Measurements from ENCODE around the gene RCAN1.
A peak's percentile ranks its signal among the peaks of the same experiment; 100 is the strongest.

The RCAN1 gene

GRCh38 chr21:34545079-34545884 is 69.6 kb downstream of the RCAN1 start:
- POLR2A ChIA-PET = no interaction called here
- no peaks in the 10 kb centered on the region for H3K9me3 ChIP-seq (ENCODE audit: control insufficient read depth, insufficient read depth, low read depth, low read length)
- no peaks in the 10 kb centered on the region for H3K4me1 ChIP-seq (ENCODE audit: control insufficient read depth, insufficient read depth, low read length)
- H3K27ac ChIP-seq (ENCODE audit: extremely low read depth, low read depth, low read length) = no peak overlapping the region
- no peak for TF ChIP-seq KLF10 (tag by site-specific recombination; IDR thresholded peaks at IDR 0.05)
- peak; percentile 73 for TF ChIP-seq ZIC2 (tag by site-specific recombination; IDR thresholded peaks at IDR 0.05)
- CTCF ChIA-PET = interaction anchor here (0.7 to 3.5 kb wide), 3 partner anchors 14 to 35 kb away, joined by 3 to 38 read pairs (median 3); partner anchors contain the start of gene KCNE1
- no peaks in the 10 kb centered on the region for H3K36me3 ChIP-seq (ENCODE audit: control insufficient read depth in 2 of 2, insufficient read depth in 1 of 2, low read length in 2 of 2)
- no peak overlapping the region for H3K4me3 ChIP-seq (ENCODE audit: low read depth, low read length)

- Histone ChIP-seq H3K4me1 (ENCODE audit: control insufficient read depth, insufficient read depth, low read length) (no peaks in the 10 kb centered on the region), H3K4me3 (ENCODE audit: low read depth, low read length) (no peak overlapping the region), H3K27ac (ENCODE audit: extremely low read depth, low read depth, low read length) (no peak overlapping the region), H3K9me3 (ENCODE audit: control insufficient read depth, insufficient read depth, low read depth, low read length) (no peaks in the 10 kb centered on the region), H3K36me3 (ENCODE audit: control insufficient read depth in 2 of 2, insufficient read depth in 1 of 2, low read length in 2 of 2) (no peaks in the 10 kb centered on the region)
- ChIA-PET CTCF (interaction anchor here (0.6 to 3.5 kb wide), 20 partner anchors 9 to 1295 kb away, joined by 3 to 38 read pairs (median 4); partner anchors contain the start of gene KCNE1), POLR2A (no interaction called here)
- TF ChIP-seq ZNF701 (tag by site-specific recombination; IDR thresholded peaks at IDR 0.05) (no peak), OSR2 (tag by site-specific recombination; IDR thresholded peaks at IDR 0.05) (peak; percentile 79), ZNF394 (tag by site-specific recombination; IDR thresholded peaks at IDR 0.05; ENCODE audit: borderline replicate concordance) (no peak), EGR2 (tag by site-specific recombination; IDR thresholded peaks at IDR 0.05; ENCODE audit: low read depth) (no peak), KLF1 (tag by site-specific recombination; IDR thresholded peaks at IDR 0.05) (no peak), ZNF433 (tag by site-specific recombination; IDR thresholded peaks at IDR 0.05; ENCODE audit: low read depth) (no peak), ZNF837 (tag by site-specific recombination; IDR thresholded peaks at IDR 0.05) (no peak), YY1 (tag by site-specific recombination; IDR thresholded peaks at IDR 0.05) (no peak), ZFP3 (tag by site-specific recombination; IDR thresholded peaks at IDR 0.05; ENCODE audit: low read depth) (no peak), ZNF248 (tag by site-specific recombination; IDR thresholded peaks at IDR 0.05) (0 out of 2 replicates have a peak, but pooled peaks have one; percentile 63), SETDB1 (IDR thresholded peaks at IDR 0.05; ENCODE audit: insufficient read length, low read length) (peak; percentile 42), MEIS1 (CRISPR knock-in tag; IDR thresholded peaks at IDR 0.05; ENCODE audit: borderline replicate concordance) (no peak), ZNF19 (tag by site-specific recombination; IDR thresholded peaks at IDR 0.05; ENCODE audit: low read depth) (no peak), ZNF560 (tag by site-specific recombination; IDR thresholded peaks at IDR 0.05; ENCODE audit: borderline replicate concordance) (no peak), ZNF132 (tag by site-specific recombination; IDR thresholded peaks at IDR 0.05; ENCODE audit: borderline replicate concordance) (no peak; the same call in 1 of the 2 replicates), GLI2 (tag by site-specific recombination; IDR thresholded peaks at IDR 0.05; ENCODE audit: borderline replicate concordance, low read depth) (no peak; the same call in 1 of the 2 replicates), GFI1B (tag by site-specific recombination; IDR thresholded peaks at IDR 0.05) (no peak), GLI4 (tag by site-specific recombination; IDR thresholded peaks at IDR 0.05) (no peak), ZNF544 (tag by site-specific recombination; IDR thresholded peaks at IDR 0.05) (peak; percentile 99), ZNF624 (tag by site-specific recombination; IDR thresholded peaks at IDR 0.05) (peak; percentile 90), SP2 (tag by site-specific recombination; IDR thresholded peaks at IDR 0.05) (no peak), RBAK (tag by site-specific recombination; IDR thresholded peaks at IDR 0.05) (no peak), ZBTB17 (tag by site-specific recombination; IDR thresholded peaks at IDR 0.05) (no peak), ZNF221 (tag by site-specific recombination; IDR thresholded peaks at IDR 0.05; ENCODE audit: borderline replicate concordance) (peak; percentile 68; the same call in 1 of the 2 replicates), ZNF23 (tag by site-specific recombination; IDR thresholded peaks at IDR 0.05; ENCODE audit: borderline replicate concordance) (no peak), ZNF791 (tag by site-specific recombination; IDR thresholded peaks at IDR 0.05) (no peak), HOXD13 (CRISPR knock-in tag; IDR thresholded peaks at IDR 0.05; ENCODE audit: borderline replicate concordance) (no peak), ZNF600 (tag by site-specific recombination; IDR thresholded peaks at IDR 0.05) (no peak), ZNF350 (tag by site-specific recombination; IDR thresholded peaks at IDR 0.05) (peak; percentile 96), ZNF530 (tag by site-specific recombination; IDR thresholded peaks at IDR 0.05; ENCODE audit: low read depth) (no peak), ZNF654 (tag by site-specific recombination; IDR thresholded peaks at IDR 0.05; ENCODE audit: low read depth) (peak; percentile 7; the same call in 1 of the 2 replicates), ZNF184 (tag by site-specific recombination; IDR thresholded peaks at IDR 0.05) (peak; percentile 97), ZNF174 (tag by site-specific recombination; IDR thresholded peaks at IDR 0.05) (peak; percentile 91), SCRT1 (tag by site-specific recombination; IDR thresholded peaks at IDR 0.05; ENCODE audit: borderline replicate concordance) (no peak), ZNF548 (tag by site-specific recombination; IDR thresholded peaks at IDR 0.05) (no peak), IKZF3 (tag by site-specific recombination; IDR thresholded peaks at IDR 0.05) (no peak)
- TF ChIP-seq, protein P1, sequence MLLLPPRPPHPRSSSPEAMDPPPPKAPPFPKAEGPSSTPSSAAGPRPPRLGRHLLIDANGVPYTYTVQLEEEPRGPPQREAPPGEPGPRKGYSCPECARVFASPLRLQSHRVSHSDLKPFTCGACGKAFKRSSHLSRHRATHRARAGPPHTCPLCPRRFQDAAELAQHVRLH (tag by site-specific recombination; IDR thresholded peaks at IDR 0.05) = no peak
Measured at GRCh38 chr21:34544032-34544496, 70.8 kb downstream of the RCAN1 start.
